H1 (cell line): Measurements from ENCODE around the gene CLMP. TPM values are rescaled to one million over a fixed set of nuclear protein-coding genes. Genes with fewer than 3 reads are reported as not detected.

Source experiments
- CTCF ChIA-PET: fragments of 300-600 bp; sonication (Branson Sonifier 250); formaldehyde crosslinking; loops from one replicate; lab custom pipeline; 2021; ENCODE audit not compliant: partially characterized antibody; lab: Charles Lee
- POLR2A ChIA-PET: fragments of 300-600 bp; sonication (Branson Sonifier 250); formaldehyde crosslinking; loops from one replicate; lab custom pipeline; 2021; ENCODE audit warnings: inconsistent platforms; ENCODE audit not compliant: partially characterized antibody; lab: Charles Lee
- DNase-seq, 2 experiments: peaks; one replicate each; pipeline versions ENCODE4 v3.0.0 to v3.0.0-alpha.2; 2010 to 2022; ENCODE audit warnings: low spot score in 2 of 2, low read depth in 1 of 2, mixed read lengths in 1 of 2
- FAIRE-seq: peaks from 2 replicates; lab custom pipeline; 2011; peaks lifted over from hg19 to GRCh38; lab: Jason Lieb, UNC
- H2AFZ ChIP-seq: 2 replicates; pipeline ENCODE4 v1.8.1; 2012; ENCODE audit warnings: low read length, inconsistent platforms
- H2AK5ac ChIP-seq: 2 replicates; pipeline ENCODE4 v1.6.1; 2013; ENCODE audit warnings: low read depth, low read length
- H2BK120ac ChIP-seq: replicated peaks from 2 replicates; pipeline ENCODE3; 2013; ENCODE audit warnings: low read depth, low read length, inconsistent platforms
- H2BK12ac ChIP-seq: 2 replicates; pipeline ENCODE4 v1.6.1; 2013; ENCODE audit warnings: low read depth, low read length
- H2BK15ac ChIP-seq: 2 replicates; pipeline ENCODE4 v1.6.1; 2013; ENCODE audit warnings: low read length
- H2BK20ac ChIP-seq: 2 replicates; pipeline ENCODE4 v1.6.1; 2013; ENCODE audit warnings: low read length
- H2BK5ac ChIP-seq: 2 replicates; pipeline ENCODE4 v1.6.1; 2013; ENCODE audit warnings: low read depth, low read length
- H3K14ac ChIP-seq: 2 replicates; pipeline ENCODE4 v1.6.1; 2013; ENCODE audit warnings: inconsistent platforms; ENCODE audit not compliant: insufficient read length
- H3K18ac ChIP-seq: 2 replicates; pipeline ENCODE4 v1.6.1; 2013; ENCODE audit warnings: low read length; ENCODE audit errors: extremely low read depth
- H3K23ac ChIP-seq: 2 replicates; pipeline ENCODE4 v1.6.1; 2013; ENCODE audit warnings: inconsistent platforms; ENCODE audit not compliant: insufficient read length
- H3K23me2 ChIP-seq: 2 replicates; pipeline ENCODE4 v1.6.1; 2013; ENCODE audit warnings: low read depth, low read length
- H3K27ac ChIP-seq: 2 replicates; pipeline ENCODE4 v1.6.1; 2011; ENCODE audit warnings: low read depth, low read length, inconsistent platforms
- H3K27me3 ChIP-seq, 4 experiments: replicated peaks in 1 of 4; 1 replicate in 1 of 4; 2 replicates in 3 of 4; pipeline versions ENCODE4 v1.6.1 to v1.8.1; 2011 to 2013; ENCODE audit warnings: low read length in 3 of 4, mild to moderate bottlenecking in 3 of 4, inconsistent platforms in 2 of 4, mixed read lengths in 2 of 4, moderate library complexity in 1 of 4; ENCODE audit not compliant: control insufficient read depth in 3 of 4, insufficient read depth in 3 of 4; ENCODE audit errors: extremely low read depth in 1 of 4
- H3K36me3 ChIP-seq, 4 experiments: 2 replicates each; pipeline versions ENCODE4 v1.6.1 to v1.8.1; 2011 to 2013; ENCODE audit warnings: mild to moderate bottlenecking in 4 of 4, low read length in 3 of 4, moderate library complexity in 2 of 4, control low read depth in 1 of 4, inconsistent platforms in 1 of 4; ENCODE audit not compliant: insufficient read depth in 4 of 4, control insufficient read depth in 2 of 4
- H3K4ac ChIP-seq: replicated peaks from 2 replicates; pipeline ENCODE3; 2013; ENCODE audit warnings: low read length, low read depth, mixed read lengths, inconsistent platforms; ENCODE audit not compliant: insufficient read length
- H3K4me1 ChIP-seq, 4 experiments: replicated peaks in 1 of 4; 1 replicate in 1 of 4; 2 replicates in 3 of 4; pipeline versions ENCODE4 v1.6.1 to v1.8.1; 2011 to 2013; ENCODE audit warnings: low read length in 3 of 4, inconsistent platforms in 2 of 4, mixed read lengths in 1 of 4; ENCODE audit not compliant: insufficient read depth in 4 of 4, control insufficient read depth in 3 of 4
- H3K4me2 ChIP-seq, 2 experiments: 2 replicates each; pipeline versions ENCODE4 v1.6.1 to v1.8.1; 2011 to 2013; ENCODE audit warnings: low read depth in 2 of 2, low read length in 2 of 2, control low read depth in 1 of 2, inconsistent platforms in 1 of 2, mild to moderate bottlenecking in 1 of 2; ENCODE audit not compliant: insufficient read depth in 1 of 2
- H3K4me3 ChIP-seq, 4 experiments: fragments of 200-600, 300-600 bp in 1 of 4; sonication (generic), shearing (Covaris generic), sonication (Bioruptor Twin) in 1 of 4; 2 replicates each; pipeline versions ENCODE4 v1.5.1 to v1.8.1; 2011 to 2016; ENCODE audit warnings: low read length in 4 of 4, low read depth in 3 of 4, control low read depth in 2 of 4, inconsistent platforms in 2 of 4, mild to moderate bottlenecking in 2 of 4, mixed read lengths in 1 of 4, moderate library complexity in 1 of 4; ENCODE audit not compliant: insufficient read depth in 2 of 4; ENCODE audit errors: extremely low read depth in 1 of 4
- H3K56ac ChIP-seq: replicated peaks from 2 replicates; pipeline ENCODE3; 2013; ENCODE audit warnings: low read depth, mild to moderate bottlenecking, mixed read lengths, low read length, inconsistent platforms; ENCODE audit not compliant: insufficient read length
- H3K79me1 ChIP-seq: 2 replicates; pipeline ENCODE4 v1.6.1; 2013; ENCODE audit warnings: low read depth, low read length, control low read depth
- H3K79me2 ChIP-seq, 2 experiments: 2 replicates each; pipeline versions ENCODE4 v1.6.1 to v1.8.1; 2012 to 2013; ENCODE audit warnings: low read length in 2 of 2, mild to moderate bottlenecking in 2 of 2, inconsistent platforms in 1 of 2; ENCODE audit not compliant: insufficient read depth in 2 of 2, control insufficient read depth in 1 of 2
- H3K9ac ChIP-seq, 4 experiments: replicated peaks in 1 of 4; 1 replicate in 1 of 4; 2 replicates in 3 of 4; pipeline versions ENCODE4 v1.6.1 to v1.8.1; 2011 to 2013; ENCODE audit warnings: low read depth in 3 of 4, low read length in 3 of 4, control low read depth in 2 of 4, mild to moderate bottlenecking in 2 of 4, moderate library complexity in 2 of 4, inconsistent platforms in 1 of 4; ENCODE audit errors: extremely low read depth in 1 of 4
- H3K9me3 ChIP-seq, 2 experiments: 2 replicates each; pipeline versions ENCODE4 v1.6.1 to v1.8.1; 2012 to 2013; ENCODE audit warnings: mild to moderate bottlenecking in 2 of 2, moderate library complexity in 2 of 2, control low read depth in 1 of 2, inconsistent platforms in 1 of 2, low read depth in 1 of 2, low read length in 1 of 2, mixed read lengths in 1 of 2; ENCODE audit not compliant: insufficient read depth in 2 of 2
- H4K20me1 ChIP-seq, 2 experiments: replicated peaks in 1 of 2; 2 replicates each; pipeline versions ENCODE3 to v1.8.1; 2011 to 2013; ENCODE audit warnings: inconsistent platforms in 2 of 2, low read length in 2 of 2, mild to moderate bottlenecking in 1 of 2; ENCODE audit not compliant: insufficient read depth in 2 of 2, control insufficient read depth in 1 of 2
- H4K5ac ChIP-seq: 2 replicates; pipeline ENCODE4 v1.6.1; 2013; ENCODE audit warnings: low read length, low read depth, mixed read lengths, inconsistent platforms; ENCODE audit not compliant: insufficient read length
- H4K8ac ChIP-seq: 2 replicates; pipeline ENCODE4 v1.8.0; 2013; ENCODE audit warnings: mild to moderate bottlenecking, moderate library complexity, low read length, inconsistent platforms; ENCODE audit not compliant: insufficient read depth; ENCODE audit errors: extremely low read depth
- H4K91ac ChIP-seq: replicated peaks from 2 replicates; pipeline ENCODE3; 2013; ENCODE audit warnings: low read length, mixed read lengths, inconsistent platforms; ENCODE audit not compliant: insufficient read length
- ATF2 ChIP-seq: IDR thresholded peaks from 2 replicates; pipeline ENCODE4 v1.6.1; 2012; ENCODE audit warnings: low read length, inconsistent platforms
- CBX8 ChIP-seq: fragments of 300-800, 300-1000 bp; sonication (generic); IDR thresholded peaks from 2 replicates; pipeline ENCODE4 v1.7.1; 2016; ENCODE audit warnings: low read depth, low read length, borderline replicate concordance
- CHD1 ChIP-seq: IDR thresholded peaks from 2 replicates; pipeline ENCODE4 v1.6.1; 2012; ENCODE audit warnings: low read depth, low read length, improper control_type of control experiment
- KDM1A ChIP-seq: fragments of 200-600, 300-600 bp; sonication (generic); IDR thresholded peaks from 2 replicates; pipeline ENCODE4 v1.7.1; 2016; ENCODE audit warnings: mild to moderate bottlenecking, low read length, borderline replicate concordance
- MAX ChIP-seq: IDR thresholded peaks from 2 replicates; pipeline ENCODE4 v1.6.1; 2012; ENCODE audit warnings: inconsistent platforms
- NRF1 ChIP-seq: IDR thresholded peaks from 2 replicates; pipeline ENCODE4 v1.6.1; 2011; ENCODE audit warnings: mild to moderate bottlenecking, low read depth, low read length, improper control_type of control experiment
- POU5F1 ChIP-seq: IDR thresholded peaks from 2 replicates; pipeline ENCODE4 v1.6.1; 2011; ENCODE audit warnings: low read depth, mild to moderate bottlenecking, low read length, moderate library complexity
- RNF2 ChIP-seq: fragments of 200-900, 300-1000 bp; sonication (generic); IDR thresholded peaks from 2 replicates; pipeline ENCODE4 v1.7.1; 2016; ENCODE audit warnings: borderline replicate concordance, low read depth, mild to moderate bottlenecking, antibody characterized with exemption, low read length; ENCODE audit not compliant: poor library complexity, severe bottlenecking; ENCODE audit errors: missing control alignments
- SIN3A ChIP-seq, 2 experiments: IDR thresholded peaks in 1 of 2; conservative IDR thresholded peaks in 1 of 2; 2 replicates each; pipeline ENCODE4 v1.6.1; 2011 to 2012; ENCODE audit warnings: low read length in 2 of 2, improper control_type of control experiment in 1 of 2, low read depth in 1 of 2, mild to moderate bottlenecking in 1 of 2
- SIX5 ChIP-seq: IDR thresholded peaks from 2 replicates; pipeline ENCODE4 v1.6.1; 2011; ENCODE audit warnings: mild to moderate bottlenecking, low read depth, low read length
- SP1 ChIP-seq: IDR thresholded peaks from 2 replicates; pipeline ENCODE4 v1.6.1; 2011; ENCODE audit warnings: low read depth, low read length
- SP4 ChIP-seq: IDR thresholded peaks from 2 replicates; pipeline ENCODE4 v1.6.1; 2012; ENCODE audit warnings: low read length, inconsistent platforms
- WGBS, 2 experiments: shearing (Covaris generic) in 1 of 2; methylation state at CpG; one replicate each; pipeline versions ENCODE4 v1.1.6 to v1.1.7; 2013 to 2015; ENCODE audit warnings: low lambda C conversion rate in 2 of 2, mixed read lengths in 2 of 2, inconsistent platforms in 1 of 2, low coverage in 1 of 2, missing lambda C conversion rate in 1 of 2; ENCODE audit not compliant: insufficient replicate concordance in 2 of 2, insufficient coverage in 1 of 2, insufficient read length in 1 of 2; ENCODE audit errors: extremely low coverage in 1 of 2, missing lambda C conversion rate in 1 of 2; 5-methylcytosine and 5-hydroxymethylcytosine counted together
- polyA plus RNA-seq, 7 experiments: library from polyadenylated mRNA; depleted of rRNA in 3 of 7; stranded (reverse) in 5 of 7; unstranded in 2 of 7; fragments of >200 nt in 5 of 7; fragments of 200-250 nt in 2 of 7; gene quantifications; 1 replicate in 5 of 7; 2 replicates in 1 of 7; 4 replicates in 1 of 7; pipeline versions ENCODE4 v1.2.1 to v1.2.3, GENCODE V29; 2011 to 2013; ENCODE audit warnings: missing spikeins in 2 of 7, mixed read lengths in 2 of 7
- total RNA-seq: library from RNA; stranded (reverse); fragmentation: NEBNext Ultra II Directional; extraction: Animal tissue kit (Norgen Biotek cat#: 25700); gene quantifications from 2 replicates; pipeline ENCODE4 v1.2.1, GENCODE V29; 2021

Gene CLMP
- total and polyA plus RNA-seq, 2 of the 8 experiments (the other 6 are each of a cell fraction or from before 2014, with no cell fraction given) = 9.9 to 24.1 TPM

GRCh38 chr11:123129920-123130319, 65.1 kb downstream of the CLMP start:
- DNase-seq (no peak), FAIRE-seq (no peak)
- Histone ChIP-seq H2BK120ac (no peak overlapping the region), H3K27ac (no peak overlapping the region), H2BK12ac (no peak overlapping the region), H3K27me3 (no peaks in the 10 kb centered on the region), H3K4me3 (no peak overlapping the region), H2BK15ac (no peak overlapping the region), H3K14ac (no peak overlapping the region), H3K23me2 (no peaks in the 10 kb centered on the region), H3K56ac (no peak overlapping the region), H3K23ac (no peak overlapping the region), H2BK5ac (no peak overlapping the region), H3K4me2 (no peak overlapping the region), H3K36me3 (no peaks in the 10 kb centered on the region), H4K91ac (no peak overlapping the region), H3K9ac (no peak overlapping the region), H4K20me1 (no peaks in the 10 kb centered on the region), H2AFZ (no peak overlapping the region), H4K8ac (no peak overlapping the region), H3K9me3 (no peaks in the 10 kb centered on the region), H3K18ac (no peak overlapping the region), H3K4ac (no peak overlapping the region), H3K79me2 (no peaks in the 10 kb centered on the region), H4K5ac (no peak overlapping the region), H3K79me1 (no peaks in the 10 kb centered on the region), H2AK5ac (no peak overlapping the region), H2BK20ac (no peak overlapping the region), H3K4me1 (no peaks in the 10 kb centered on the region; a peak in 1 of 7 replicates)
- POLR2A ChIA-PET = interaction anchor here (0.6 to 1.0 kb wide), 2 partner anchors 58 to 69 kb away, joined by 3 to 4 read pairs; no protein-coding TSS in a partner anchor
- WGBS, 2 experiments = 89% methylated on average over 3 of the region's 3 CpGs; no CpG with 5 or more reads in 1 of the 2 experiments
- CTCF ChIA-PET = interaction anchor here (0.6 to 1.3 kb wide), 3 partner anchors 20 to 115 kb away, joined by 3 read pairs; no protein-coding TSS in a partner anchor
- no peak for TF ChIP-seq SP1
- no peak for TF ChIP-seq ATF2
- TF ChIP-seq RNF2 = no peak
- no peak for TF ChIP-seq SIX5
- no peak for TF ChIP-seq CHD1
- no peak for TF ChIP-seq NRF1
- no peak for TF ChIP-seq SP4
- TF ChIP-seq POU5F1 = no peak
- TF ChIP-seq CBX8 = no peak
- no peak for TF ChIP-seq KDM1A
- TF ChIP-seq MAX = no peak
- TF ChIP-seq SIN3A (conservative IDR thresholded peaks at IDR 0.05 in 1 of 2, IDR thresholded peaks at IDR 0.05 in 1 of 2; ENCODE audit: low read depth in 1 of 2, low read length in 2 of 2) = no peak
